Measurements from ENCODE around the gene SAFB. TPM values are rescaled to one million over a fixed set of nuclear protein-coding genes. Genes with fewer than 3 reads are reported as not detected.

SAFB gene
- total and polyA plus RNA-seq, 2 of the 13 experiments (the other 11 are each of a cell fraction or from before 2014, with no cell fraction given), result 21.0 to 28.4 TPM

DNA sequence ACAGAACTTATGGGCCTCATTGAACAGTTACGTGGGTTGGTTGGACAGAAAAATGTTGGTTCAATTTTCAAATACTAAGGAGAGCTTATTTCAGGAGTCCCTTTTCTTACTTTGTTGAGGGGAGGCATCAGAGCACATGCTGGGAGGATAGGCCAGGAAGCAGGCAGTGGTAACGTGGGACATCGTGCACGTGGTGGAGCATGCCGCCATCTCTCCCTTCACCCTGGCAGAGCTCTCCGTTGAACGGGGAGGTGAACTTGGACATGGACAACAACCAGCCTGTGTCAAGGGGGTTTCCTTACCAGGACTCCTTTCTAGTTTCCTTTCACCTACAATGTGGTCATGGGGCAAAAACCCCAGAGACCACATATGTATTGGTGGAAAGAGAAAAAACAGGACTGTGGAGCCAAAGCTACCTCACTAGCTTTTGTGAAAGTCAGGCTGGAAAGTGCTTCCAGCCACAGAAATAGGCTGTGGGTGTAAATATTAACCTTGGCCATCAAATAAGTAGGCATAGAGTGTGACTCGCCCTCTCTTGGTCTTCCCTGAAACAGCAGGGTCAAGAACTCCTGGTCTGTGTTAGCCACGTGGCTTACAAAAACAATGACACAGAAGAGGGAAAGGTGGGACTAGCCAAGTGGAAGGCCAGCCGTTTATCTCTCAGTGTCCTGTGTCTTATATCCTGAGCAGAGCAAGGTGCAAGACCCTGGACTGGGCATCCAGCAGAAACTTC, 43.1 kb downstream of the SAFB start:
- H3K9me3 ChIP-seq (ENCODE audit: low read length), result no peaks in the 10 kb centered on the region
- POLR2A ChIA-PET, result interaction anchor here (1.1 to 1.5 kb wide), 2 partner anchors 43 to 45 kb away, joined by 3 to 7 read pairs; partner anchors contain the start of genes SAFB and SAFB2
- H3K4me1 ChIP-seq (ENCODE audit: insufficient read depth, low read length), result peaks cover 15% of the 10 kb centered on the region
- CTCF ChIA-PET (ENCODE audit: low intra/inter-chr PET ratio, low total read pairs), result no interaction called here
- H3K9ac ChIP-seq (ENCODE audit: insufficient read depth, low read depth, low read length), result no peak overlapping the region
- 0 out of 2 replicates have a peak, but pooled peaks cover 9% of the 10 kb centered on the region for H4K20me1 ChIP-seq (ENCODE audit: insufficient read depth, low read length)
- peaks cover 57 to 78% of the 10 kb centered on the region in 2 experiments for H3K36me3 ChIP-seq (replicated peaks in 1 of 2; ENCODE audit: control insufficient read depth in 1 of 2, insufficient read depth in 2 of 2, low read length in 2 of 2)
- peak; percentile 69 for DNase-seq (ENCODE audit: low spot score)
- H3K27me3 ChIP-seq (ENCODE audit: control insufficient read depth in 1 of 2, insufficient read depth in 2 of 2, low read length in 2 of 2), result no peaks in the 10 kb centered on the region
- in situ Hi-C loops (cut with HindIII; ENCODE audit: extremely low pct_ligation_motif_present, low pct_unique_long_range_greater_than_20kb), result no loop called here
- intact Hi-C loops (cut with micrococcal nuclease; ENCODE audit: unreplicated experiment), result no loop called here
- FAIRE-seq, result peak; percentile 70
- H3K4me2 ChIP-seq (ENCODE audit: low read depth, low read length), result no peak overlapping the region
- H3K79me2 ChIP-seq (ENCODE audit: insufficient read depth, low read length), result no peaks in the 10 kb centered on the region
- TSS peak; percentile 25 for BruUV-seq (replicated peaks)
- H2AFZ ChIP-seq (ENCODE audit: low read length), result no peak overlapping the region
- ATAC-seq, result peak; percentile 82
- H3K27ac ChIP-seq (ENCODE audit: extremely low read length, insufficient read depth, low read length), result no peak overlapping the region
- no peak overlapping the region for H3K4me3 ChIP-seq (replicated peaks in 1 of 3; ENCODE audit: insufficient read depth in 1 of 3, low read depth in 2 of 3, low read length in 3 of 3)
- WGBS (ENCODE audit: low lambda C conversion rate), result 74% methylated on average over 10 of the region's 10 CpGs
- TF ChIP-seq NR2F6 (IDR thresholded peaks at IDR 0.05) (no peak), NR2F6 (CRISPR knock-in tag; IDR thresholded peaks at IDR 0.05) (peak; percentile 37; the same call in 1 of the 2 replicates), ZBTB40 (IDR thresholded peaks at IDR 0.05) (no peak), ZBTB40 (CRISPR knock-in tag; IDR thresholded peaks at IDR 0.05) (no peak), STAG1 (CRISPR knock-in tag; IDR thresholded peaks at IDR 0.05) (peak; percentile 14; the same call in 1 of the 2 replicates), CTCF (CRISPR knock-in tag; IDR thresholded peaks at IDR 0.05) (peak; percentile 15; the same call in 1 of the 2 replicates), MXI1 (IDR thresholded peaks at IDR 0.05; ENCODE audit: borderline replicate concordance, low read depth, low read length) (peak; percentile 62; the same call in 1 of the 3 replicates), ZNF331 (CRISPR knock-in tag; IDR thresholded peaks at IDR 0.05) (0 out of 2 replicates have a peak, but pooled peaks have one; percentile 25), MNT (IDR thresholded peaks at IDR 0.05) (peak; percentile 74), MYC (CRISPR knock-in tag; IDR thresholded peaks at IDR 0.05; ENCODE audit: borderline replicate concordance) (0 out of 2 replicates have a peak, but pooled peaks have one; percentile 17), CBX2 (IDR thresholded peaks at IDR 0.05; ENCODE audit: low read depth, low read length) (no peak), CBX2 (CRISPR knock-in tag; IDR thresholded peaks at IDR 0.05; ENCODE audit: low read depth) (no peak), HMGA1 (CRISPR knock-in tag; conservative IDR thresholded peaks at IDR 0.05) (no peak)
